ENCODE data around the gene PPL.

DNA sequence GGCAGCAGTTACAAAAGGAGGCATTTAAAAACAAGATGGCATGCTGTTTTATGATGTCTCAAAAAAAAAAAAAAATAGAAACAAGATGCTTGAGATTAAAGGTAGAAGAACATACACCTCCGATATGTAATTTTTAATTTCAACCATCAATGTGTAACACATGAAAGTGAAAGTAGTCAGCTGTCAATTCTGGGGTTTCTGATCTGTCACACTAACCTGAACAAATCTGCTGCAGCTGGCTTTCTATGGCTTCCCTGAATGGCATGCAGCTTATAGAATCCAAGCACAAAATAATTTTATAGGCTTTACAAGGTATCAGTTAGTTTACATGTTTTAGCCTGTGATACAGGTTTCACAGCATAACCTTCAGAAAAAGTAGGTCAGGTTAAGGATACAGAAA, 103.4 kb downstream of the PPL start:
- no peak for TF ChIP-seq EZH2 (IDR thresholded peaks at IDR 0.05; ENCODE audit: borderline replicate concordance, low read depth, low read length, severe bottlenecking)
- TF ChIP-seq, protein P1, sequence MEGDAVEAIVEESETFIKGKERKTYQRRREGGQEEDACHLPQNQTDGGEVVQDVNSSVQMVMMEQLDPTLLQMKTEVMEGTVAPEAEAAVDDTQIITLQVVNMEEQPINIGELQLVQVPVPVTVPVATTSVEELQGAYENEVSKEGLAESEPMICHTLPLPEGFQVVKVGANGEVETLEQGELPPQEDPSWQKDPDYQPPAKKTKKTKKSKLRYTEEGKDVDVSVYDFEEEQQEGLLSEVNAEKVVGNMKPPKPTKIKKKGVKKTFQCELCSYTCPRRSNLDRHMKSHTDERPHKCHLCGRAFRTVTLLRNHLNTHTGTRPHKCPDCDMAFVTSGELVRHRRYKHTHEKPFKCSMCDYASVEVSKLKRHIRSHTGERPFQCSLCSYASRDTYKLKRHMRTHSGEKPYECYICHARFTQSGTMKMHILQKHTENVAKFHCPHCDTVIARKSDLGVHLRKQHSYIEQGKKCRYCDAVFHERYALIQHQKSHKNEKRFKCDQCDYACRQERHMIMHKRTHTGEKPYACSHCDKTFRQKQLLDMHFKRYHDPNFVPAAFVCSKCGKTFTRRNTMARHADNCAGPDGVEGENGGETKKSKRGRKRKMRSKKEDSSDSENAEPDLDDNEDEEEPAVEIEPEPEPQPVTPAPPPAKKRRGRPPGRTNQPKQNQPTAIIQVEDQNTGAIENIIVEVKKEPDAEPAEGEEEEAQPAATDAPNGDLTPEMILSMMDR (IDR thresholded peaks at IDR 0.05; ENCODE audit: borderline replicate concordance, extremely low read depth, low read length, poor library complexity, severe bottlenecking), result no peak

Measured in DND-41 (cell line).